A549 (cell line): Measurements from ENCODE around the gene MAGEA9B.
"Not testable (repeated sequence)": the region's sequence is repeated elsewhere in the genome, so short reads cannot be mapped to it uniquely, and the experiment has no call there.

Experiments used
- CTCF ChIP-seq: fragments of >200 bp; sonication (Bioruptor Twin); formaldehyde crosslinking; IDR thresholded peaks from 3 replicates; pipeline ENCODE4 v1.5.1; 2016
- GATA3 ChIP-seq: IDR thresholded peaks from 2 replicates; pipeline ENCODE4 v1.6.1; 2012; ENCODE audit warnings: borderline replicate concordance
- MYC ChIP-seq: IDR thresholded peaks from 2 replicates; pipeline ENCODE4 v1.6.1; 2012; ENCODE audit warnings: mild to moderate bottlenecking, inconsistent platforms, low read length, improper control_type of control experiment, borderline replicate concordance
- POLR2A ChIP-seq: IDR thresholded peaks from 2 replicates; pipeline ENCODE4 v1.6.1; 2012; ENCODE audit warnings: mild to moderate bottlenecking, low read length

GRCh38 chrX:149547782-149548181 lies 39.5 kb downstream of the MAGEA9B start:
- TF ChIP-seq POLR2A, CTCF, MYC, GATA3: not testable (repeated sequence)
